DMS114 treated with DMSO at 0.1 percent for 48 hours (cell line): ENCODE measurements around the gene R3HDM2.

Source experiments
- DNase-seq: peaks from one replicate; lab custom pipeline; 2025; ENCODE audit not compliant: unreplicated experiment; lab: John Stamatoyannopoulos, UW

Gene R3HDM2

DNA sequence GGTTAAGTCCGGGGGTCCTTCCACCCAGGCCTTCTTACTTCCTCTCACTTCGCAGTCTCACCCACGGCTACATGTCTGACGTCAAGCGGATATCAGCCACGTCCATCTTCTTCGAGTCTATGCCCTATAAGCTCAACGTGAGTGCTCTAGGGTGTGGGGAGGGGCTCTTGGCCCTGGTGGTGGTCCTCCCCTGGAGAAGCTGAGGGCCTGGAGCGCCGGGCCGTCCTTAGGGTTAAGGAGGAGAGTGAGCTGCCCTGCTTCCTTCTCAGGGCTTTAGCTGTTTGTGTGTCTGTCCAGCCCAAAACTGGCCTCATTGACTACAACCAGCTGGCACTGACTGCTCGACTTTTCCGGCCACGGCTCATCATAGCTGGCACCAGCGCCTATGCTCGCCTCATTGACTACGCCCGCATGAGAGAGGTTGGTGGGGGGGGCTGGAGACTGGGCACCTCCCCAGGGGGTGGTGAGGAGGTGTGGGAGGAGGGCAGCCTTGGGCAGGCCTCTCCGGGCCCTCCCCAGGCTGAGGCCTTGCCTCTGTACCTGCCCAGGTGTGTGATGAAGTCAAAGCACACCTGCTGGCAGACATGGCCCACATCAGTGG, 198.6 kb downstream of the R3HDM2 start:
- DNase-seq, result no peak

DNA sequence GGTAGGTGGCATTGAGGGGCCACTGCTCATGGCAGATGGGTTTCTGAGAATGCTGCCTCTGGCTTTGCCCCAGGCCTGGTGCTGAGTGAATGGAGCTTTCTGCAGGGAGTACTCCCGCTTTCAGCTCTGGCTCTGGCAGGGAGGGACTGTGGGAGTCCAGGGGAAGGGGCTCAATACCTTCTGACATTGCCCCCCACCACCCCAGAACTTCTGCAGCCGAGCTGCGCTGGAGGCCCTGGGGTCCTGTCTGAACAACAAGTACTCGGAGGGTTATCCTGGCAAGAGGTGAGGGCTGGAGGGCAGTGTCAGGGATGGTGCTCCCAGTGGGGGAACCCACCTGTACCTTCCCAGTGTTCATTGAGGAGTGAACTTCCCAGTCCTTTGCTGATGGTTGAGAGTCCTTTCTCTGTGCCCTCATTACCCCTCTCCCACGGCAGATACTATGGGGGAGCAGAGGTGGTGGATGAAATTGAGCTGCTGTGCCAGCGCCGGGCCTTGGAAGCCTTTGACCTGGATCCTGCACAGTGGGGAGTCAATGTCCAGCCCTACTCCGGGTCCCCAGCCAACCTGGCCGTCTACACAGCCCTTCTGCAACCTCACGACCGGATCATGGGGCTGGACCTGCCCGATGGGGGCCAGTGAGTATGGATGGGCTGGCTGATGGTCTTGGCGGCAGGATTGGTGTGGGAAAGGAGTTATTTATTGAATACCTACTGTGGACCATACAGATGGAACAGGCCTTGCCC, 199.4 kb downstream of the R3HDM2 start:
- no peak for DNase-seq

GRCh38 chr12:57230381-57231155, 200.3 kb downstream of the R3HDM2 start:
- no peak for DNase-seq

DNA sequence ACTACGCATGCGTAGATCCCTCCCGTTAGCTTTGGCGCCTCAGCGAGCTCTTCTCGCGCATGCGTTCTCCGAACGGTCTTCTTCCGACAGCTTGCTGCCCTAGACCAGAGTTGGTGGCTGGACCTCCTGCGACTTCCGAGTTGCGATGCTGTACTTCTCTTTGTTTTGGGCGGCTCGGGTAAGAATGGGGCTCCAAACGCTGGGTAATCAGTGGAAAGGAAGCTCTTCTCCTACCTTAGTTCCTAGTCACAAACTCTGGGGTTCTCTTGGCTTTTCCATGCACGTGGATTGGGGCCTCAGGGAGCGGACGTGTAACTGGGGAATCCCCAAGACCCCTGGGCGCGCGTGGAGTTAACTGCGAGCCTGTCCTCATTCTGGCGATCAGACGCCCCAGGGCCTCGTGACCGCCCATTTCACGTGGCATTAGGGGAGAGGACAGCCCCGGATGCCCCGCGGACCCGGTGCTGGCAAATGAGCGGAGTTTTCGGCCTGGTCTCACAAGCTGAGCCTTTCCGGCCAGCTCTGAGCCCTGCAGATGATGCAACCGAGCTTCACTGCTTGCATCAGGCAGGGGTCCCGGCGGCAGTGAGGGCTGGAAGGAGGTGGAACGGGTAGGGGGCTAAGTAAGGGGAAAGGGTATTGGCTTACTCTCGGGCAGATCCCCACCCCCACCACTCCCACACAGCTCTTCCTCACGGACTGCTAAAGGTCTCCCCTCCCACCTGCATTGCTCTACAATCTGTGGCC, 201.0 kb downstream of the R3HDM2 start, which contains the start of gene SHMT2:
SHMT2 (plus strand) TSS at position 78 of the 747 bp plus-strand sequence; CDS start at position 146, 68 bp downstream.
- DNase-seq, result peak; percentile 95

DNA sequence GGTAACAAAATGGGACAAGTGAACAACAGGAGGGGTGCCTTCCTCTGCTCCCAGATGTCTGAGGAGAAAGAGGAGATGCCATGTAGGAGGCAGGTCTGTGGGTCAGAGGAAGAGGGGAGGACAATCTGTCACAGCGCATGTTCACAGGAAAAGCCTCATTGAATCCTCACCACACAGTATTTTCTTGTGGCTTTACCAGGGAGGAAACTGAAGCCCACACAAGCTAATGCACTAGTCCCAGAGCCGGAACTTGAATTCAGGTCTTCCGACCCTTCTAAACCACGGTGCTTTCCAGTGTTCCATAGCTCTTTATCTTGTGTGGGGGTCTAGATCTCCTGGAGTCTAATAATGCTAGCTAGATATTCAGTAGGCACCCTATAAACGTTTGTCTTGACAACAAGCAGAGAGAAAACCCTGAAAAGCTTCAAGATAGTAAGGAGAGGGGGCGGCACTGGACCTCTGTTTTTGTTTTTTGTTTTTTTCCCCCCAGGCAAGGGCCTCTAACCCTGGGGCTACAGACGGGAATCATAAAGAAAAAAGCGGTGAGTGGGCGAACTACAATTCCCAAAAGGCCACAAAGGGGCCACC, 201.7 kb downstream of the R3HDM2 start:
- no peak for DNase-seq

DNA sequence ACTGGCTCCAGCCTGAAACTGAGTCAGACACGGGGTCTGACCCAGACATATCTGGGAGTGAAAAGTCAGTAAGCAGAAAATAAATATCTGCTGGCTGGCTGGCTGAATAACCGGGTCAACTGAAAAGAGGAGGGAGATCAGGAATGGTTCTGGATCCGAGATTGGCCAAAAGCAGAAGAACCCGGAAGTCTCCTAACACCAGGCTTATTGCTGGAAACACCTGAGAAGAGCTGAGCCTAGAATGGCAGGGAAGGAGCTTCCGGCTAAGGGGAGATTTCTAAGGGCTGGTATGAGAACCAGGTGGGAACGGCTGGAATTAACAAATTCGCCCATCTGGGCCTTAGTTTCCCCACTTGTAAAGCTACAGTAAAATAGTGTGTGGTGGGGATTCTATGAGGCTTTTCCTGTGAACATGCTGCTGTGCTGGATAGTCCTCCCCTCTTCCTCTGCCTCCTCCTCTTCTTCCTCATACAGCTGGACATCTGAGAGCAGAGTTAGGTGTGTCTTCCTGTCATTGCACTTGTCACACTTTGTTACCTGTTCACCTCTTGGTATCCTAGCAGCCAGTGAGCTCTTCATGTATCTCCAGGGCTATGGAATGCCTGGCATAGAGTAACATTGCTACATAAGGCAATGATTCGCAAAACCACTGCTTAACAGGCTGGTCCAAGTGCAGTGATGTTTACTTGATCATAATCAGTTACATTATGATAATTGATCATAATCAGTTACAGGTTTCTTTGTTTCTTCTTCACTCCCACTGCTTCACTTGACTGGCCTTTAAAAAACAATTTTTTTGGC, 203.3 kb downstream of the R3HDM2 start:
- no peak for DNase-seq

DNA sequence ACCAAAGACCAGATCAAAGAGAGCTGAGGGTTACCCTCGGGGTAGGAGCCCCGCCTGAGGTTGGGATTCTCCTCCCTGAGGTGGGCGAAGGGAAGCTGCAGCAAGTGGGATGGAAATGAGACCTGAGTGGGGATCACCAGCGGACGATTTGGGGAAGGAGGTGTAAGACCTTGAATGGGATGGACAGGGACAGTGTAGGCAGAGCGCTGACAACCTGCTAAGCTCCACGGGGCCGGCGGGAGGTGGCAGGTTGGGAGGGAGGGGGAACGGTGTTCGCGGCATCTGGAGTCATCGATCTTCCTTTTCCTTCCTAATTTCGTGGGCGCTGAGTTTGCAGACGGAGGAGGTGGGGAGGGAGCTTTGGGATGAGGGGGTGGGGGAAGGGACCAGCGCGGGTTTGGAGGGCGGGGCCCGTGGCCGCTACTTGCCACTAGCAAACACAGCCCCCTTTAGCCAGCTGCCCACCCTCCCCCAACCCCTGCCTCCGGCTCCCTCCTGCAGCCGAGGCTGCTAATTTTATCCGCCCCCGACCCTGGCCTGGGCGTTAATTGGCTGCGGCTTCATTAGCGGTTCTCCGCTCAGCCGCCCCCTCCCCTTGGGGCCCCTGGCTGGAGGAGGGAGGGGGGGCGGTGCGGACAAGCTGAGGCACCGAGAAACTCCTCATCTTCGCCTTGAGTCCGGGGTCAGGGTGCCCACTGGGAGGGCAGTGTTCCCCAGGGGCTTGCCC, 204.1 kb downstream of the R3HDM2 start:
- no peak for DNase-seq

DNA sequence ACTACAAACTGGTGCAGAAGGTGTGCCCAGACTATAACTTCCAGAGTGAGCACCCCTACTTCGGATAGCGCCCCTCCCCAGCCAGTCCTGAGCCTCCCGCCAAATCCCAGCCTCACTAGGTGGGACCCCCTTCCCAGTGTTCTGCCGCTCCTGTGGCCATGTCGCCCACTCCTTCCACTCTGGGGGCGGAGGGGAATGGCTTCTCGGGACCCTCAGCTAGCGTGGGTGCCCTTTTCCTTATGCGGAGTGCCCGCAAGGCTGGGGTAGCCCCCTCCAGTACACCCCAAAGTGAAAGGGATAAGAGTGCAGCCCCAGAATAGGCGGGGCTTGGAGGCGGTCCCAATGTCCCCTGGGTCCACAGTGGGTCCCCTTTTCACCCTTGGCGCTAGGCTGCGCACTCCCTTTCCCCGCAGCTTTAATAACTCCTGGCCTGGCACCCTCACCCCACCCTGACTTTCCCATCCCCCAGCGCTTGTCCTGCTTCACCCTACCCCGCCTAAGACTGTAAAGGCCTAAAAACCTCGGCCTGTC, 205.1 kb downstream of the R3HDM2 start:
- DNase-seq, result no peak

GRCh38 chr12:57224973-57225679, 205.7 kb downstream of the R3HDM2 start:
- no peak for DNase-seq

- no peak for DNase-seq
Observed at GRCh38 chr12:57224278-57224972, 206.4 kb downstream of the R3HDM2 start.

DNA sequence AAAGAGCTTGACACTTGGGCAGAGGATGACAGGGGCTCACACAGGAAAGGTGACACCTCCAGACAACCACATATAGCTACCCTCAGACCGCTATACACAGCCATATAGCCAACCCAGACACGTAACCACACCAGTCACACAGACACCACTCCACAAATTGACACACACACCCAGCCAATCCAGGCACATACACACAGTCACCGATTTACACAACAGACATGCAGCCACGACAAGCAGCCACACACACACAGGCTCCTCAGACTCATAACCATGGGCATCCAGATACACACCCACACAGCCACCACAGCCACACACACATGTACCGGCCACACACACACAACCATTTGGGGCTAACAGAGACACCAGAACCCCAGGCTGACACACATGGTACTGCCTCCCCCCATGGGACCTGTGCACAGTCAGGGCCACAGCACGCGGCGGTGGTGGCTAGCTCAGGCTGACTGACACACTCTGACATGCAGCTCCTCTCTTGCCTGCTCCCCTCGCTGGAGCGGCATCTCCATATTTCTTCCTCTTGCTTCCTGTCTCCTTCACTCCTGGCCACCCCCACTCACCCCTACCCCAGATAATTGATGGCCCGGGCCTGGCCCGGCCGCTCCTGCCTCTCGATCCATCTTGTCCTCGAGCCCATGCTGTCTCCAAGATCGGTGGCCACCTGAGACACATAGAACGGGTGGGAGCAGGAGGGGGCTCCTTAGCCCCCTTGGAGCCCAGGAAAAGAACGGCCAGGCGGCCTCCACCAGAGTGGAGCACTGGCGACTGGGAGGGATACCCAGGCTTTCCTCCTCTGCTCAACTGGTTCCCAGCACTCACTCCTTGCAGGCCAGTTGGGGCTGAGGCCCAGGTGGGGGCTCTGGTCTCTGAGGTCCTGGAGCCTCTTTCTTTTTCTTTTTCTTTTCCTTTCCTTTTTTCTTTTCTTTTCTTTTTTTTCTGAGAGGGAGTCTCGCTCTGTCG, 207.4 kb downstream of the R3HDM2 start:
- no peak for DNase-seq

GRCh38 chr12:57222286-57223190, 208.3 kb downstream of the R3HDM2 start:
- no peak for DNase-seq

DNA sequence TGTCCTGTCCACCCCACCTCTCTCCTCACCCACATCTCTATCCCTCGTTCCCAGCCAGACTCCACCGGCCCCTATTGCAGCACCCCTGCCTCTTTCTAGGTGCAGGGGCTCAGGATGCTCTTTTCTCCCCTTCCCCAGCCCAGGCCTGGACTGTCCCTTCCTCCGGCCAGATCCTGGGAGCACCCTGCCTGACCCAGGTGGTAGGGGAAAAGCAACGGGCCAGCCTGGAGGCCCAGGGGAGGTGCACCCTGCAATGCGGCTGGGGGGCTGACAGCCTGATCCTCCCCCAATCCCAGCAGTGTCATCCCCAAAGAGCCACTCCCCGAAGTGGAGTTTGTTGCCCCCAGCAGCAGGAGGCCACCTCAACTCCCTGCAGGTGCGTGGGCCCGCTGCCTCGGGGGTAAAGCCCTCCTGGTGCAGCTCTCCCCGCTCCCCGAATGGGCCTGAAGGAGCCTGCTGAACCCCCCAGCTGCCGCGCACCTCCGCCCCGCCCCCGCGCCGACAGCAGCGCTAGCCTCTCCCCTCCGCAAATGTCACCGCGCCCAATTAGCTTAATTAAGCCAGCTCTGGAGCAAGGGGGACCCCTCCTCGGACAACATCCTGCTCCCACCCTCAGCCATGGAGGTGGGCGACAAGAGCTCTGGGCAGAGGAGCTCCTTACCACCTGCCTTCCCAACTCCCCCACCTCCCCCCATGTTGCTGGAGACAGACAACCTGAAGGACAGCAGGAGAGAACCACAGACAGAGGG, 209.5 kb downstream of the R3HDM2 start:
- DNase-seq, result no peak

DNA sequence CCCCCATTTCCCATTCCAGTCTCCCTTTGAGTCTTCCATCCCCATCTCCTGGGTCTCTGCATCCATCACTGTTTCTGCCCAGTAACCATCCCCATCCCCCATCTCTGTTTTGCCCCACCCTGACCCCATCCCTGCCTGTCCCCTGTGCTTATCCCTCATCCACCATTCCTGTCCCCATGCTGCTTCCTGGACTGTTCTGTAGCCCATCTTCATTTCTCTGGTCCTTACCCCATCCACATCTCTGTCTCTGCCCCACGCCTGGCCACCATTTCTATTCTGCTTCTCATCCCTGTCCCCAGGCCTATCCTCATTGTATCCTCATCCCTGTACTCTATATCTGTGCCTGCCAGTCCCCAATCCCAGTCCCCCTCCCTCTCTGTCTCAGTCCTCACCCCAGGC, 210.1 kb downstream of the R3HDM2 start:
- DNase-seq, result no peak
